ENCODE results near the gene KSR2. TPM values are rescaled to one million over a fixed set of nuclear protein-coding genes. Genes with fewer than 3 reads are reported as not detected.

Gene KSR2
- total RNA-seq, 4 donors from 2014 or later, result 0.32 to 7.0 (median 0.60) TPM

DNA sequence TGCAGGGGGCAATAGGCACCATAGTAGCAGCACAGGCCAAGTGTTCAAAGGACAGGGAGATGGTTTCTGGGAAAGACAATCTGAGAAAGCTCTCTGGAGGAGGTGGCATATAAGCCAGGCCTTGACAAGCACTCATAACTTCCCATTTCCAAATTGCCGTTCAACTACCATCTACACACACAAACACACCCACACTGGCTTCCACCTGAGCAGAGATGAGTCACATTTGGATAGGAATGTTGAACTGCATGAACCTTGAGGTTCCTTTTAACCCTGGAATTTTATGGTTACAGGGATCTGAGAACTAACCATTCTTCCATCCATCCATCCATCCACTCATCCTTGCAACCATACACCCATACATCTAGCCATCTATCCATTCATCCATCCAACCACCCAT is 86.6 kb downstream of the KSR2 start:
- in situ Hi-C loops (cut with MboI; ENCODE audit: low pct_ligation_motif_present in 1 of 4, low pct_unique_long_range_greater_than_20kb in 1 of 4, low sequenced_read_pairs in 3 of 4), result no loop called here
- Histone ChIP-seq H3K27me3 (peaks cover 12% of the 10 kb centered on the region), H3K9me3 (no peaks in the 10 kb centered on the region), H3K36me3 (no peaks in the 10 kb centered on the region), H3K4me1 (no peaks in the 10 kb centered on the region), H3K27ac (no peak overlapping the region), H3K4me3 (no peak overlapping the region)
- DNase-seq, result no peak
- 75 to 95% methylated on average over 1 of the region's 1 CpG for WGBS, 2 donors (ENCODE audit: low coverage in 1 of 2)
- intact Hi-C loops (cut with DNase I; ENCODE audit: low total_unique reads), result no loop called here
- TF ChIP-seq, protein P1, sequence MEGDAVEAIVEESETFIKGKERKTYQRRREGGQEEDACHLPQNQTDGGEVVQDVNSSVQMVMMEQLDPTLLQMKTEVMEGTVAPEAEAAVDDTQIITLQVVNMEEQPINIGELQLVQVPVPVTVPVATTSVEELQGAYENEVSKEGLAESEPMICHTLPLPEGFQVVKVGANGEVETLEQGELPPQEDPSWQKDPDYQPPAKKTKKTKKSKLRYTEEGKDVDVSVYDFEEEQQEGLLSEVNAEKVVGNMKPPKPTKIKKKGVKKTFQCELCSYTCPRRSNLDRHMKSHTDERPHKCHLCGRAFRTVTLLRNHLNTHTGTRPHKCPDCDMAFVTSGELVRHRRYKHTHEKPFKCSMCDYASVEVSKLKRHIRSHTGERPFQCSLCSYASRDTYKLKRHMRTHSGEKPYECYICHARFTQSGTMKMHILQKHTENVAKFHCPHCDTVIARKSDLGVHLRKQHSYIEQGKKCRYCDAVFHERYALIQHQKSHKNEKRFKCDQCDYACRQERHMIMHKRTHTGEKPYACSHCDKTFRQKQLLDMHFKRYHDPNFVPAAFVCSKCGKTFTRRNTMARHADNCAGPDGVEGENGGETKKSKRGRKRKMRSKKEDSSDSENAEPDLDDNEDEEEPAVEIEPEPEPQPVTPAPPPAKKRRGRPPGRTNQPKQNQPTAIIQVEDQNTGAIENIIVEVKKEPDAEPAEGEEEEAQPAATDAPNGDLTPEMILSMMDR (IDR thresholded peaks at IDR 0.05), result no peak
- TF ChIP-seq POLR2A (IDR thresholded peaks at IDR 0.05) (no peak), POLR2AphosphoS5 (IDR thresholded peaks at IDR 0.05) (no peak), EP300 (IDR thresholded peaks at IDR 0.05; ENCODE audit: low read depth) (no peak)

DNA sequence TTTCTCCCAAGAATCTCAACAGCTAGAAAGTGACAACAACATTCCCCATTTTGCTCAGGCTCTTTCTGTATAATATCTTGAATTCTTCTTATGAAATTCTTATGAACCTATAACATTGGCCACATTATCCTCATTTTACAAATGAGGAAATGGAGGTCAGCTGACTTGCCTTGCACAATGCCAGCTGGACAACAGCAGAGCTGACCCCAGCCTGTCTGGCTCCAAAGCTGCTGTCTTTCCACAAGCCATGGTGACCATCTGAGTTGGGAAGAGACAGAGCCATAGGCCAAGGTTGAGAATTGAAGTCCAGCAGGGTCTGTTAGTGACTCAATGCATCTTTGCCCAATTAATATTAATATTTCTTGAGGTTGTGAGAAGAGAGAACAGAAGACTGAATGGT is 87.3 kb downstream of the KSR2 start:
- intact Hi-C loops (cut with DNase I; ENCODE audit: low total_unique reads), result no loop called here
- H3K9me3 ChIP-seq, result no peaks in the 10 kb centered on the region
- H3K27ac ChIP-seq, result no peak overlapping the region
- TF ChIP-seq EP300 (IDR thresholded peaks at IDR 0.05; ENCODE audit: low read depth), result no peak
- no peak for TF ChIP-seq POLR2A (IDR thresholded peaks at IDR 0.05)
- TF ChIP-seq, protein P1 (IDR thresholded peaks at IDR 0.05), result no peak
- no peak for TF ChIP-seq POLR2AphosphoS5 (IDR thresholded peaks at IDR 0.05)
- in situ Hi-C loops (cut with MboI; ENCODE audit: low pct_ligation_motif_present in 1 of 4, low pct_unique_long_range_greater_than_20kb in 1 of 4, low sequenced_read_pairs in 3 of 4), result no loop called here
- H3K36me3 ChIP-seq, result no peaks in the 10 kb centered on the region
- DNase-seq, result no peak
- peaks cover 16% of the 10 kb centered on the region for H3K27me3 ChIP-seq
- no peaks in the 10 kb centered on the region for H3K4me1 ChIP-seq
- H3K4me3 ChIP-seq, result no peak overlapping the region

DNA sequence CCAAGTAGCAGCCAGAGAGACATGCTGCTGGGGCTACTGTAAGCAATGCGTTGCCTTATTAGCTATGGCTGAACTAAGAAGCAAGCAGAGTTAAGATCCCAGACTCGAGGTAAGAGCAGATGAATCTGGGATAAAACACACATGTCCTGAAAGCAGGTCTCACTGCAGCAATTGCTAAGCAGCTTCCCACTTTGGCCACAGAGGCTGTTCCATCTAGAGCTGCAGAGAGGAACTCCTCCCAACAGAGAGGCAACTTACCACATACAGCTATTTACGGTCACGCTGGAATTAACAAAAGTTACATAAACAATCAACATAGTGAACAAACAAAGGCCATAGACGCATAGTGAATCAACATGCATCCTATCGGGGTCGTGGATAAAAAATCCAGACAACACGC is 90.2 kb downstream of the KSR2 start:
- no peaks in the 10 kb centered on the region for H3K36me3 ChIP-seq
- no peaks in the 10 kb centered on the region for H3K4me1 ChIP-seq
- no peaks in the 10 kb centered on the region for H3K9me3 ChIP-seq
- no peak for DNase-seq
- peaks cover 16% of the 10 kb centered on the region for H3K27me3 ChIP-seq
- intact Hi-C loops (cut with DNase I; ENCODE audit: low total_unique reads) (no loop called here), in situ Hi-C loops (cut with MboI; ENCODE audit: low pct_ligation_motif_present in 1 of 4, low pct_unique_long_range_greater_than_20kb in 1 of 4, low sequenced_read_pairs in 3 of 4) (loop anchor here in 1 of 4 donors (10.0 kb wide), 1 partner anchor 156 kb away; no protein-coding TSS in a partner anchor)
- TF ChIP-seq POLR2AphosphoS5 (IDR thresholded peaks at IDR 0.05) (no peak), EP300 (IDR thresholded peaks at IDR 0.05; ENCODE audit: low read depth) (no peak), POLR2A (IDR thresholded peaks at IDR 0.05) (no peak)
- TF ChIP-seq, protein P1 (IDR thresholded peaks at IDR 0.05), result no peak
- no peak overlapping the region for H3K27ac ChIP-seq
- WGBS, 2 donors (ENCODE audit: low coverage in 1 of 2), result 53 to 72% methylated on average over 4 to 8 of the region's 8 CpGs
- H3K4me3 ChIP-seq, result no peak overlapping the region

DNA sequence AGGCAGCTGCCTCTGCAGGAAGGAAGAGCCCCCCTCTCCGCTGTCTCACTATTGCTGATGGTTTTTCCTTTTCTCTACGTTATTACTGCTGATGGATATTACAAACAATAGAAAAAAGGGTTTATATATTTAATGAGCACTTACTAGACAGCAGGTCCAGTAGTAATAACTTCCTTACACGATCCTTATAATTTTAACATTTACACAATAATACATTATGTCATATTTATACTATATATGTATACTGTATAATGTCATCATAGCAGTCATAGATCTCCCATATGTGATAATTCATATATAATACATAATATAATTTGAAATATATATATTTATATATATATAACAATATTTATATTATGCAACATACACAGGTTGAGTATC is 92.4 kb downstream of the KSR2 start:
- Histone ChIP-seq H3K4me3 (no peak overlapping the region), H3K36me3 (no peaks in the 10 kb centered on the region), H3K27ac (no peak overlapping the region), H3K9me3 (no peaks in the 10 kb centered on the region), H3K4me1 (no peaks in the 10 kb centered on the region), H3K27me3 (peaks cover 16% of the 10 kb centered on the region)
- in situ Hi-C loops (cut with MboI; ENCODE audit: low pct_ligation_motif_present in 1 of 4, low pct_unique_long_range_greater_than_20kb in 1 of 4, low sequenced_read_pairs in 3 of 4), result loop anchor here in 1 of 4 donors (10.0 kb wide), 1 partner anchor 158 kb away; no protein-coding TSS in a partner anchor
- TF ChIP-seq, protein P1 (IDR thresholded peaks at IDR 0.05), result no peak
- 56 to 68% methylated on average over 3 of the region's 3 CpGs for WGBS, 2 donors (ENCODE audit: low coverage in 1 of 2)
- DNase-seq, result no peak
- intact Hi-C loops (cut with DNase I; ENCODE audit: low total_unique reads), result no loop called here
